Stomach (tissue), 9 donors: ENCODE data around the gene CDK17. TPM values are rescaled to one million over a fixed set of nuclear protein-coding genes. Genes with fewer than 3 reads are reported as not detected.
"Not testable (repeated sequence)": the region's sequence is repeated elsewhere in the genome, so short reads cannot be mapped to it uniquely, and the experiment has no call there.

ENCODE experiments used
- DNase-seq, 2 donors: peaks; one replicate each; pipeline versions ENCODE4 v3.0.0 to v3.0.0-alpha.2; 2013 to 2019
- H3K27ac ChIP-seq, 5 donors: fragments of 200-600 bp in 4 of 5; sonication (generic) in 4 of 5; one replicate each; pipeline ENCODE4 v1.5.1; 2013 to 2019; ENCODE audit warnings: mild to moderate bottlenecking in 1 of 5, moderate library complexity in 1 of 5
- H3K27me3 ChIP-seq, 3 donors: fragments of 200-600 bp; sonication (generic); one replicate each; pipeline ENCODE4 v1.5.1; 2017 to 2019; ENCODE audit warnings: mixed run types in 1 of 3
- H3K36me3 ChIP-seq, 4 donors: fragments of 200-600 bp; sonication (generic); 1 replicate in 3 of 4; 2 replicates in 1 of 4; pipeline ENCODE4 v1.5.1; 2016 to 2019
- H3K4me1 ChIP-seq, 4 donors: fragments of 200-600 bp; sonication (generic); one replicate each; pipeline ENCODE4 v1.5.1; 2016 to 2019
- H3K4me3 ChIP-seq, 4 donors: fragments of 200-600 bp; sonication (generic) in 3 of 4; one replicate each; pipeline ENCODE4 v1.5.1; 2016 to 2019; ENCODE audit warnings: mild to moderate bottlenecking in 1 of 4
- H3K9me3 ChIP-seq, 4 donors: fragments of 200-600 bp; sonication (generic); one replicate each; pipeline ENCODE4 v1.5.1; 2016 to 2019
- EP300 ChIP-seq: sonication (generic); formaldehyde crosslinking; IDR thresholded peaks from one replicate; pipeline ENCODE4 v1.6.1; 2017; ENCODE audit warnings: antibody characterized with exemption
- POLR2A ChIP-seq, 4 donors: fragments of 450-650 bp; IDR thresholded peaks; one replicate each; pipeline ENCODE4 v1.6.1; 2016; ENCODE audit warnings: antibody characterized with exemption in 4 of 4, control low read depth in 2 of 4, mild to moderate bottlenecking in 1 of 4, moderate library complexity in 1 of 4
- POLR2AphosphoS5 ChIP-seq, 3 donors: sonication (generic); formaldehyde crosslinking; IDR thresholded peaks; one replicate each; pipeline ENCODE4 v1.6.1; 2016; ENCODE audit warnings: antibody characterized with exemption in 3 of 3
- WGBS, 5 donors: extraction: QIAGEN DNeasy Blood & Tissue Kit in 3 of 5; methylation state at CpG; one replicate each; pipeline versions ENCODE4 v1.1.5 to v1.1.7; 2013 to 2018; 5-methylcytosine and 5-hydroxymethylcytosine counted together
- intact Hi-C: fragments of 100-400 bp; cut with DNase I; formaldehyde crosslinking; loops from one replicate; pipeline ENCODE4 v1.15.1; 2023; ENCODE audit warnings: low total_unique reads
- polyA plus RNA-seq, 3 donors: library from polyadenylated mRNA; stranded (reverse); fragments of 200-250 nt; gene quantifications; one replicate each; pipeline ENCODE4 v1.2.3, GENCODE V29; 2013
- total RNA-seq, 5 donors: library from RNA; depleted of rRNA; stranded (reverse); fragments of >200 nt; gene quantifications; one replicate each; pipeline versions ENCODE4 v1.1.0 to v1.2.3, GENCODE V29; 2014 to 2016
- TF ChIP-seq, protein P1 (sequence below), 7 experiments: fragments of 450-650 bp in 4 of 7; fragments of 200-600 bp in 3 of 7; sonication (generic) in 3 of 7; IDR thresholded peaks; one replicate each; pipeline ENCODE4 v1.5.1; 2016 to 2019; ENCODE audit warnings: antibody characterized with exemption in 7 of 7, control low read depth in 2 of 7, mild to moderate bottlenecking in 1 of 7
- donor health status: healthy with polysubstance abuse.
- donor health status: Bipolar disorder and iron deficiency.
- donor health status: healthy.

The CDK17 gene
- total and polyA plus RNA-seq, 8 donors, result 5.4 to 137 (median 40.5) TPM

DNA sequence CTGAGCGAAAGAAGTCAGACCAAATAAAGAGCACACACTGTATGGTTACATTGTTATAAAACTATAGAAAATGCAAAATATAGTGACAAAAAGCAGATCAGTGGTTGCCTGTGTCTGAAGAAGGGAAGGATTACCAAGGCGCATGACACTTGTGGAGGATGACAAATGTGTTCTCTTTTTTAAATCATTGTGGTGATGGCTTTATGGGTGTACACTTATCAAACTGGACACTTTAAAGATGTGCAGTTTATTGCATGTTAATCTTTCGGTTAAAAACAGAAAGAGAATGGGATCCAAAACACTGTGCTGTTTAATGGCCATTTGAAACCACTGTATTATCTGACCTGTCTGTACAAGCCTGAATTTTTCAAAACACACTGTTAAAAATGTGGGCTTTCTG is 8.8 kb upstream of the CDK17 start:
- H3K9me3 ChIP-seq, result no peaks in the 10 kb centered on the region
- no peak for TF ChIP-seq POLR2AphosphoS5 (IDR thresholded peaks at IDR 0.05)
- TF ChIP-seq, protein P1, sequence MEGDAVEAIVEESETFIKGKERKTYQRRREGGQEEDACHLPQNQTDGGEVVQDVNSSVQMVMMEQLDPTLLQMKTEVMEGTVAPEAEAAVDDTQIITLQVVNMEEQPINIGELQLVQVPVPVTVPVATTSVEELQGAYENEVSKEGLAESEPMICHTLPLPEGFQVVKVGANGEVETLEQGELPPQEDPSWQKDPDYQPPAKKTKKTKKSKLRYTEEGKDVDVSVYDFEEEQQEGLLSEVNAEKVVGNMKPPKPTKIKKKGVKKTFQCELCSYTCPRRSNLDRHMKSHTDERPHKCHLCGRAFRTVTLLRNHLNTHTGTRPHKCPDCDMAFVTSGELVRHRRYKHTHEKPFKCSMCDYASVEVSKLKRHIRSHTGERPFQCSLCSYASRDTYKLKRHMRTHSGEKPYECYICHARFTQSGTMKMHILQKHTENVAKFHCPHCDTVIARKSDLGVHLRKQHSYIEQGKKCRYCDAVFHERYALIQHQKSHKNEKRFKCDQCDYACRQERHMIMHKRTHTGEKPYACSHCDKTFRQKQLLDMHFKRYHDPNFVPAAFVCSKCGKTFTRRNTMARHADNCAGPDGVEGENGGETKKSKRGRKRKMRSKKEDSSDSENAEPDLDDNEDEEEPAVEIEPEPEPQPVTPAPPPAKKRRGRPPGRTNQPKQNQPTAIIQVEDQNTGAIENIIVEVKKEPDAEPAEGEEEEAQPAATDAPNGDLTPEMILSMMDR (IDR thresholded peaks at IDR 0.05), result no peak
- no peak for TF ChIP-seq EP300
- no peak for TF ChIP-seq POLR2A (IDR thresholded peaks at IDR 0.05)
- H3K27me3 ChIP-seq, result no peaks in the 10 kb centered on the region
- H3K4me1 ChIP-seq, result peaks cover 0 to 5% (median 0%) of the 10 kb centered on the region in 4 donors
- DNase-seq, result no peak
- H3K27ac ChIP-seq, result no peak overlapping the region
- WGBS, 5 donors, result 95 to 97% (median 96%) methylated on average over 3 of the region's 3 CpGs
- no peak overlapping the region for H3K4me3 ChIP-seq
- no peaks in the 10 kb centered on the region for H3K36me3 ChIP-seq
- intact Hi-C loops, result no loop called here

DNA sequence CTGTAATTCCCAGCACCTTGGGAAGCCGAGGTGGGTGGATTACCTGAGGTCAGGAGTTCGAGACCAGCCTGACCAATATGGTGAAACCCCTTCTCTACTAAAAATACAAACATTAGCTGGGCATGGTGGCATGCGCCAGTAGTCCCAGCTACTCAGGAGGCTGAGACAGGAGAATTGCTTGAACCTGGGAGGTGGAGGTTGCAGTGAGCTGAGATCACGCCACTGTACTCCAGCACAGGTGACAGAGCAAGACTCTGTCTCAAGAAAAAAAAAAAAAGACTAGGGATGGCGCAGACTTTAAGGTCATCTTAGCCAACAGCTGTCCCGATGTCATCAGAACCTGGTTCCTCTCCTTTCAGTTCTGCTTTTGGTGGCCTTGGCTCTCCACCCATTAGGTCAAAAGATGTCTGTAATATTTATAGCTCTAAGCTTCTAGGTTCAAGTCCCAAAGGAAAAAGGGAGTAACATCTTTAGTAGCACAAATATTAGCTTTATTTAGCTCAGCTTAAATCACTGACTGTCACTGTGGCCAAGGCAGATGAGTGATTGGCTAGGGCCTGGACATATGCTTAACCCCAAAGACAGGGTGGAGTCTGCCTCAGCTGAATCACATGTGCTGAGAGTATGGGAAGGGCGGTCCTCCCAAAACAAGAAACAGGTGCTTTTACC is 7.3 kb upstream of the CDK17 start:
- H3K9me3 ChIP-seq, H3K36me3 ChIP-seq, DNase-seq, intact Hi-C loops, H3K4me1 ChIP-seq, H3K27me3 ChIP-seq, H3K4me3 ChIP-seq: not testable (repeated sequence)
- peak overlapping the region in 1 of 5 donors; percentile 15 for H3K27ac ChIP-seq
- WGBS, 5 donors, result 82 to 92% (median 87%) methylated on average over 7 of the region's 7 CpGs

DNA sequence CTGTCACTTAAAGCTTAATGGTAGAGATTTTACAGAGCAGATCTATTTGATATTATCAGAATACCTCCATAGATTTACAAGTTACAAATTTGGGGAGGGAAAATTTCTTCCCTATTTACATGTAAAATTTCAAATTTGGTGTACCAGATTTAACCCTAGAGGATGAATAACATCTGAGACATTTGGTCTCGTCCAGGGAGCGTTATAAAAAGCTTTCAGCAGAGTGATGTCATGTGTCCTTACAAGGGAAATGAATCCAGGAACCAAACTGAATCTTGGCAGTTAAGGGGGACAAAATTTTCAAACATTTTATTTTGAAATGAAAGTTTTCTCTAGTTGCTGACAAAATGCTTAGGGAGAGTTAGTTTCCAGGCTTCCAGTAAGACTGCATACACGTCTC is 4.5 kb upstream of the CDK17 start:
- Histone ChIP-seq H3K27me3 (no peaks in the 10 kb centered on the region), H3K4me1 (peaks cover 0 to 17% (median 6%) of the 10 kb centered on the region in 4 donors), H3K36me3 (no peaks in the 10 kb centered on the region), H3K4me3 (no peak overlapping the region), H3K9me3 (no peaks in the 10 kb centered on the region), H3K27ac (no peak overlapping the region)
- no peak for TF ChIP-seq EP300
- TF ChIP-seq, protein P1 (IDR thresholded peaks at IDR 0.05), result no peak
- no peak for TF ChIP-seq POLR2A (IDR thresholded peaks at IDR 0.05)
- TF ChIP-seq POLR2AphosphoS5 (IDR thresholded peaks at IDR 0.05), result no peak
- intact Hi-C loops, result no loop called here
- WGBS, 5 donors, result 55 to 69% (median 61%) methylated on average over 3 of the region's 3 CpGs
- no peak for DNase-seq

DNA sequence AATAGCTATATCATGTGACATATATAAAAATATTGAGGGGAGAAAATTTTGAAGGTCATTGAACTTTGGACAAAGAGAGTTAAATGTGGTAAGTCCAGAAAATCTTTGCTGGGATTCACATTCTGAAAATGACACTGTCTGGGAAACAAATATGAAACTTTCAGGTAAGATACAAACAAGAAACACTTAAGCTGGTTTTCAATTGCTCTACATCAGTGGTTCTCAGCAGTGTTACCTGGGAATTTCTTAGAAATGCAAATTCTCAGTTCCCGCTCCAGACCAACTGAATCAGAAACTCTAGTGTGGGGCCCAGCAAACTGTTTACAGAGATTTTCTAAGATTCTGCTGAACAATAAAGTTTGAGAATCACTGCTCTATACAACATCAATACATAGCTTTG is 3.6 kb upstream of the CDK17 start:
- H3K4me1 ChIP-seq, result peaks cover 0 to 17% (median 7%) of the 10 kb centered on the region in 4 donors
- TF ChIP-seq POLR2AphosphoS5 (IDR thresholded peaks at IDR 0.05) (no peak), EP300 (no peak), POLR2A (IDR thresholded peaks at IDR 0.05) (no peak)
- TF ChIP-seq, protein P1 (IDR thresholded peaks at IDR 0.05), result no peak
- H3K27me3 ChIP-seq, result no peaks in the 10 kb centered on the region
- no peaks in the 10 kb centered on the region for H3K36me3 ChIP-seq
- H3K4me3 ChIP-seq, result no peak overlapping the region
- DNase-seq, result no peak
- no peaks in the 10 kb centered on the region for H3K9me3 ChIP-seq
- WGBS, 5 donors, result 90 to 100% (median 96%) methylated on average over 1 of the region's 1 CpG
- H3K27ac ChIP-seq, result no peak overlapping the region
- intact Hi-C loops, result no loop called here

DNA sequence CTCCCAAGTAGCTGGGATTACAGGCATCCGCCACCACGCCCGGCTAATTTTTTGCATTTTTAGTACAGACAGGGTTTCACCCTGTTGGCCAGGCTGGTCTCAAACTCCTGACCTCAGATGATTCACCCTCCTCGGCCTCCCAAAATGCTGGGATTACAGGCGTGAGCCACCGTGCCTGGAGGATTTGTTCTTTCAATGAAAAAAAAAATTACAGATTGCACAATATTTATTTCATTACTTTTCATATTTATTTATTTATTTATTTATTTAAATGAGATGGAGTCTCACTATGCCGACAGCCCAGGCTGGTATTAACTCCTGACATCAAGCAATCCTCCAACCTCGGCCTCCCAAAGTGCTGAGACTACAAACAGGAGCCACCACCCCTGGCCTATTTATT is 2.3 kb upstream of the CDK17 start:
- intact Hi-C loops, H3K27me3 ChIP-seq, H3K9me3 ChIP-seq, H3K36me3 ChIP-seq, H3K4me3 ChIP-seq, H3K27ac ChIP-seq, DNase-seq: not testable (repeated sequence)
- 88 to 94% (median 91%) methylated on average over 8 of the region's 8 CpGs for WGBS, 5 donors
- H3K4me1 ChIP-seq, result peaks cover 6 to 24% (median 18%) of the 10 kb centered on the region in 4 donors
